Upper lobe of right lung (tissue), 1 donor: ENCODE results near the gene EXD3. TPM values are rescaled to one million over a fixed set of nuclear protein-coding genes. Genes with fewer than 3 reads are reported as not detected.

ENCODE experiments used
- ATAC-seq: fragments of 200-7000 bp; cut with Tn5 transposase; one replicate; pipeline ENCODE4 v1.9.1; 2020; ENCODE audit warnings: mild to moderate bottlenecking, moderate library complexity
- DNase-seq: peaks from one replicate; pipeline ENCODE4 v3.0.0-alpha.2; 2020
- H3K27ac ChIP-seq: fragments of 200-600 bp; one replicate; pipeline ENCODE4 v1.8.0; 2022
- H3K27me3 ChIP-seq: fragments of 200-600 bp; one replicate; pipeline ENCODE4 v1.8.0; 2022; ENCODE audit warnings: mild to moderate bottlenecking
- H3K36me3 ChIP-seq: fragments of 200-600 bp; one replicate; pipeline ENCODE4 v1.8.0; 2022
- H3K4me1 ChIP-seq: fragments of 200-600 bp; one replicate; pipeline ENCODE4 v1.8.0; 2022
- H3K4me3 ChIP-seq: fragments of 200-600 bp; one replicate; pipeline ENCODE4 v1.8.0; 2022; ENCODE audit warnings: mild to moderate bottlenecking
- H3K9me3 ChIP-seq: fragments of 200-600 bp; one replicate; pipeline ENCODE4 v1.8.0; 2022
- intact Hi-C: fragments of 100-400 bp; cut with DNase I; formaldehyde crosslinking; loops from one replicate; pipeline ENCODE4 v1.11.0; 2022
- total RNA-seq: library from RNA; stranded (reverse); fragmentation: NEBNext Ultra II Directional; extraction: Animal tissue kit (Norgen Biotek cat#: 25700); gene quantifications from one replicate; pipeline ENCODE4 v1.2.1, GENCODE V29; 2021
- TF ChIP-seq, protein P1 (sequence below): fragments of 200-600 bp; IDR thresholded peaks from one replicate; pipeline ENCODE4 v1.8.0; 2022; ENCODE audit warnings: antibody characterized with exemption
- donor health status: DM: no; HTN: yes; CAD: no; lungs with severe emphysema.

The EXD3 gene
- total RNA-seq, 1 donor from 2014 or later = 27.3 TPM

- no peak overlapping the region for H3K4me3 ChIP-seq
- H3K4me1 ChIP-seq = no peaks in the 10 kb centered on the region
- no peak for ATAC-seq
- no peak for DNase-seq
- intact Hi-C loops = no loop called here
- no peak overlapping the region for H3K27ac ChIP-seq
- H3K27me3 ChIP-seq = no peaks in the 10 kb centered on the region
- no peaks in the 10 kb centered on the region for H3K36me3 ChIP-seq
- TF ChIP-seq, protein P1, sequence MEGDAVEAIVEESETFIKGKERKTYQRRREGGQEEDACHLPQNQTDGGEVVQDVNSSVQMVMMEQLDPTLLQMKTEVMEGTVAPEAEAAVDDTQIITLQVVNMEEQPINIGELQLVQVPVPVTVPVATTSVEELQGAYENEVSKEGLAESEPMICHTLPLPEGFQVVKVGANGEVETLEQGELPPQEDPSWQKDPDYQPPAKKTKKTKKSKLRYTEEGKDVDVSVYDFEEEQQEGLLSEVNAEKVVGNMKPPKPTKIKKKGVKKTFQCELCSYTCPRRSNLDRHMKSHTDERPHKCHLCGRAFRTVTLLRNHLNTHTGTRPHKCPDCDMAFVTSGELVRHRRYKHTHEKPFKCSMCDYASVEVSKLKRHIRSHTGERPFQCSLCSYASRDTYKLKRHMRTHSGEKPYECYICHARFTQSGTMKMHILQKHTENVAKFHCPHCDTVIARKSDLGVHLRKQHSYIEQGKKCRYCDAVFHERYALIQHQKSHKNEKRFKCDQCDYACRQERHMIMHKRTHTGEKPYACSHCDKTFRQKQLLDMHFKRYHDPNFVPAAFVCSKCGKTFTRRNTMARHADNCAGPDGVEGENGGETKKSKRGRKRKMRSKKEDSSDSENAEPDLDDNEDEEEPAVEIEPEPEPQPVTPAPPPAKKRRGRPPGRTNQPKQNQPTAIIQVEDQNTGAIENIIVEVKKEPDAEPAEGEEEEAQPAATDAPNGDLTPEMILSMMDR = no peak
- no peaks in the 10 kb centered on the region for H3K9me3 ChIP-seq
Measured at GRCh38 chr9:137365552-137366444, 57.2 kb downstream of the EXD3 start.

DNA sequence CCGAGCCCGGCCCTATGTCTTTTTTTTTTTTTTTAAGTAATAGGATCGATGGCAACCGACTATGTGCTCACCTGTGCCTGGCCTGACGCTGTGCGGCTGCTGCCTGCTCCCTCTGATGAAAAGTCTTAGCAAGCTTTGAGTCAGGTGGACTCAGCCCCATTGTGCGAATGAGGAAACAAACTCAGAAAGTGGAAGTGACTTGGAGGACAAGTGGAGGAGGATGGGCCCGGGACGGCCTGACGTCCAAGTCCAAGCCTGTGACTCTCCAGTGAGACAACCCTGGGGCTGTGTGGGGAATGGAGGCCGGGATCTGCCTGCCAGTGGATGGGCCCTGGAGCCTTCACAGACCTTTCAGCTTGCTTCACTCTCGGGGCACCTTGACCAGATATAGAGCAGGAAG lies 57.9 kb downstream of the EXD3 start:
- Histone ChIP-seq H3K4me3 (no peak overlapping the region), H3K4me1 (no peaks in the 10 kb centered on the region), H3K9me3 (no peaks in the 10 kb centered on the region), H3K27ac (no peak overlapping the region), H3K27me3 (no peaks in the 10 kb centered on the region), H3K36me3 (no peaks in the 10 kb centered on the region)
- intact Hi-C loops = no loop called here
- DNase-seq (no peak), ATAC-seq (peak; percentile 42)
- TF ChIP-seq, protein P1 = no peak

GRCh38 chr9:137359850-137360249 lies 63.1 kb downstream of the EXD3 start:
- peaks cover 12% of the 10 kb centered on the region for H3K9me3 ChIP-seq
- H3K27me3 ChIP-seq = no peaks in the 10 kb centered on the region
- no peaks in the 10 kb centered on the region for H3K36me3 ChIP-seq
- H3K4me1 ChIP-seq = no peaks in the 10 kb centered on the region
- DNase-seq (no peak), ATAC-seq (no peak)
- no peak overlapping the region for H3K27ac ChIP-seq
- no peak overlapping the region for H3K4me3 ChIP-seq
- intact Hi-C loops = no loop called here
- TF ChIP-seq, protein P1 = no peak

GRCh38 chr9:137358126-137358525 lies 64.8 kb downstream of the EXD3 start:
- TF ChIP-seq, protein P1 = no peak
- peak; percentile 49 for DNase-seq
- intact Hi-C loops = no loop called here

DNA sequence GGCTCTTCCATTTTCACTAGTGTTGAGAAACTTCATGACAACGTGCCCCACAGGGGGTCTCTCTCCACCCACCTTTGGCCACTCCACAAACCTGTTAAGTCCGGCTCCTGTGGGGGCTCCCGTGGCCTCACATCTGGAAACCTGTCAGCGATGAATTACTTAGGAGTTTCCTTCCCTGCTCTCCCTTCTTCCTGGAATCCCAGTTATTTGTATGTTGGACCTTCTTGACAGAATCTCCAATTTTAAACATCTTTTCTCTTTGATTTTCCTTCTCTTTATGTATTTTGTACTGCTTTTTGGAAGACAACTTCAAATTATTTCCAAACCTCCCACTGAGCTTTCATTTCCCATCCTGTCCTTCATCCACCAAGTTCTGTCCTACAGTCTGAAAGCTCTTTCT lies 65.8 kb downstream of the EXD3 start:
- intact Hi-C loops = no loop called here
- ATAC-seq (no peak), DNase-seq (peak; percentile 20)
- Histone ChIP-seq H3K36me3 (no peaks in the 10 kb centered on the region), H3K4me3 (no peak overlapping the region), H3K27ac (no peak overlapping the region), H3K9me3 (peaks cover 12% of the 10 kb centered on the region), H3K4me1 (peaks cover 9% of the 10 kb centered on the region), H3K27me3 (no peaks in the 10 kb centered on the region)
- TF ChIP-seq, protein P1 = no peak

More at GRCh38 chr9:137358126-137358525, 64.8 kb downstream of the EXD3 start:
- no peak overlapping the region for H3K4me3 ChIP-seq
- no peak overlapping the region for H3K27ac ChIP-seq
- ATAC-seq = no peak
- peaks cover 12% of the 10 kb centered on the region for H3K9me3 ChIP-seq
- peaks cover 4% of the 10 kb centered on the region for H3K4me1 ChIP-seq
- no peaks in the 10 kb centered on the region for H3K36me3 ChIP-seq
- no peaks in the 10 kb centered on the region for H3K27me3 ChIP-seq
